Stromal cell of bone marrow (primary cell): ENCODE data around the gene PCDHGC5.

Source experiments
- DNase-seq: peaks from one replicate; pipeline ENCODE4 v3.0.0-alpha.2; 2012; ENCODE audit warnings: low read depth

The PCDHGC5 gene

DNA sequence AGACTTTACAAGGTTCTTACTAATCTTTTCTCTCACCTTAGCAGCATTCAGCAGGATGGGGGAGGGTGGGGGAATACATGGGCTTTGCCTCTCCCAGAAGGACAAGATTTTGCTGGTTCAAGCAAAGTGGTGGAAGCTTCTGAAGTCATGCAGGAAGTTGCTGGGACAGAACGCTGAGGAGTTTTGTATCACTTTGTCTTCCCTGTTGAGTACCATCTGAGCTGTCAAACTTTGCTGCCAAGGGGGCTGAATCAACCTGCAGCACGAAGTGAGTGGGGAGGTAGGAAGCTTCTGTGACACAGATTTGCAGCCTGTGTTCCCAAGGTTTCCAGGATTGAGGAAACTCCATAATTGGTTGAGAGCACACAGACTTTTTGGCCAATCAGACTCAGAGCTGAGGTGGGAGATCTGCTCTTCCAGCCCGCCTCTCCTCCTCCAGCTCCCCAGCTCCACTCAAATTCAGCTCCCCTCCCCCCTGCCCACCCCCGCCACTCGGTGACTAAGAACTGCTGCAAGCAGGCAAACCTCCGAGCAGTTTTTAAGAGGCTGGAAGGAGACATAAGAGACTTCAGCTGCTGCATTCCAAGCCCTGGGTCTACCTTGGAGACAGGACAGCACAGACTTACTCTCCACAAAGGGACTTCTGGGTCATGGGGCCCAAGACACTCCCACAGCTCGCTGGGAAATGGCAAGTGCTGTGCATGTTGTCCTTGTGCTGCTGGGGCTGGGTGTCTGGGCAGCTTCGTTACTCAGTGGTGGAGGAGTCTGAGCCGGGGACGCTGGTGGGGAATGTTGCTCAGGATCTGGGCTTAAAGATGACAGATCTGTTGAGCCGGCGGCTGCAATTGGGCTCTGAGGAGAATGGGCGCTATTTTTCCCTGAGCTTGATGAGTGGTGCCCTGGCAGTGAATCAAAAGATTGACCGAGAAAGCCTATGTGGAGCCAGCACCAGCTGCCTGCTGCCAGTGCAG, at the start of gene PCDHGC5:
PCDHGC5 (plus strand) TSS at position 491 of the 971 bp plus-strand sequence; CDS start at position 651, 160 bp downstream.
- peak; percentile 69 for DNase-seq

DNA sequence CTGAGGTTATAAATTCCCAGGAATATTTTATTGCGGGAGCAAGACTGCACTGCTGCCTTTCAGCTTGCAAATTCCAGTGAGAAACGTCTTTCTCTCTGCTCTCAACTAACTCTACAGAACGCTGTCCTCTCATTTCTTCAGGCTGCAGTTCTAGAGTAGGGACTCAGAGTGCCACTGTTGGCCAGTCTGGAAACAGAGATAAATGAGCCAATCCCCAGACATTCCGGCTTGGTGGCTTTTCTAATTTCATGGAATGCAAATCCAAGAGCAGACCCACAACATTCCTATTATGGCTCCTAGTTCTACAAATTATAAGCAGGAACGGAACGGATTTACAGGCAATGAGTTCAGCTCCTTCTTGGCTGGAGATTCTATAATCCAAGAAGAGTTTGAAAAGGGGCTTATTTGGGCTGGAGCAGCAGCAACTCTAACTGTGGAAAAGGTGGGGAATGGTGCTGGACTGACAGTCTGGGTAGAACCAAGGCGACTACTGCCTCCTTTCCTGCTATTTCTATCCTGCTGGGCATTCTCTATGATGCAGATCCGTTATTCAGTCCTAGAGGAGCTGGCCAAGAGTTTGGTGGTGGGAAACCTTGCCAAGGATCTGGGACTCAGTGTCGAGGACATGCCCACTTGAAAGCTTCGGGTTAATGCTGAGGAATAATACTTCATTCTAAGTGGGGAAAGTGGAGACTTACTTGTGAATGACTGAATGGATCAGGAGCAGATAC, 49.3 kb upstream of the PCDHGC5 start:
- no peak for DNase-seq

DNA sequence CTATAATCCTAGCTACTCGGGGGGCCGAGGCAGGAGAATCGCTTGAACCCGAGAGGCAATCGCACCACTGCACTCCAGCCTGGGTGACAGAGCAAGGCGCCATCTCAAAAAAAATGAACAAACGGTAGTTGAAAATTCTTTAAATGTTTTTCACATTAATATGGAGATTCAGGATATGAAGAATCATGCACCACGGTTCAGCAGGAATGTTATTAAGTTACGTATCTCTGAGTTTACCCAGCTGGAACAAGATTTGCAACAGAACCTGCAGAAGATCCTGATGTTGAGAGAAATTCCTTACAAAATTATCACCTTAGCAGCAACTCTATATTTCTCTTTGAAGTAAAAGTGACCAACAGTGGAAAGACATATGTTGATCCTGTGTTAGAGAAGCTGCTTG, 48.5 kb upstream of the PCDHGC5 start:
- no peak for DNase-seq

DNA sequence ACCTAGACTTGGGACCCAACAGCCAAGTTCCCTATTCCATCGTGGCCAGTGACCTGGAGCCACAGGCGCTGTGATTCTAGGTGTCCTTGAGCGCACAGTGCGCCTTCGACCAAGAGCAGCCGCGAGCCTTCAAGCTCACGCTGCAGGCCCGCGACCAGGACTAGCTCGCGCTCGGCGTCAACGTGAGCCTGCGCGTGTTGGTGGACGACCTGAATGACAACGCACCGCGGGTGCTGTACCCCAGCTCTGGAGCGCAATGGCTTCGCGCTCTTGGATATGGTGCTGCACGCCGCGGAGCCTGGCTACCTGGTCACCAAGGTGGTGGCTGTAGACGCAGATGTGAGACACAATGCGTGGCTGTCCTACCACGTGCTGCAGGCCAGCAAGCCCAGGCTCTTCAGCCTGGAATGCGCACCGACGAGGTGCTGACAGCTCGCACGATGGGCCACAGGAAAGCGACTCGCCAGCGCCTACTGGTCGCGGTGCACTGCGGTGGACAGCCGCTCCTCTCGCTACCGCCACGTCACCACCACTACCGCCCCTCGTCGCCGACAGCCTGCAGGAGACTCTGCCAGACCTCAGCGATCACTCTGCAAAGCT, 47.2 kb upstream of the PCDHGC5 start:
- no peak for DNase-seq

DNA sequence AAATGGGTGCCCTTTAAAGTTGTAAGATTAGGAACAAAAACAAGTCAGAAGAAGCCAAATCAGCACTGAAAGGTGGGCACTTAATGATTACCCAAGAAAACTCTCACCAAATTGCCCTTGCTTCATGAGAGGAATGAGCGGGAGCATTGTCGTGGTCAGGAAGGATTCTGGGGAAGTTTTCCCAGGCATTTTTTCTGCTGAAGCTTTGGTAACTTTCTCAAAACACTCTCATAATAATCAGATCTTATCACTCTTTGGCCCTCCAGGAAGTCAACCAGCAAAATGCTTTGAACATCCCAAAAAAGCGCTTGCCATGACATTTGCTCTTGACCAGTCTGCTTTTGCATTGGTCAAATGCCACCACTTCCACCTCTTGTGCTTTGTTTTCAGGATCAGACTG, 23.5 kb upstream of the PCDHGC5 start:
- no peak for DNase-seq

DNA sequence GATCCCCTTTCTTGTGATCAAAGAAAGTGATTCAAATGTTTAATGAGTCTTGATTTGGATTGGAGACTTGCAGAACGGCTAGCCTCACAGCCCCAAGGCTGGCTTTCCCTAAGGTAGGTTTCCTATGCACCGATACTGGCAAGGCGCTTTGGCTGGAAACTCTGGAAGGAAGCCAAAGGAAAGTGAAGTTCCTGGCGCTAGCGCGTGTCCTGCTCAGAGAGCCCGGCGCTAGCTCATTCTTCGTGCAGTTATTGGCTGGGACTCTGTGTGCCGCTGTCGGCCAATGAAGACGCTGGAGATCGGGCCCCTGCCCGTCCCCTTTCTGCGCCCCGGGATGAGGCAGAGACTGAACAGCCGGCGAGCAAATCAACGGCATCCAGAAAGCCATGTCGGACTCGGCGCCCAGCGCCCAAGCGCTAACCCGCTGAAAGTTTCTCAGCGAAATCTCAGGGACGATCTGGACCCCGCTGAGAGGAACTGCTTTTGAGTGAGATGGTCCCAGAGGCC, 13.2 kb upstream of the PCDHGC5 start, which contains the start of gene PCDHGC3:
PCDHGC3 (plus strand) TSS at position 342 of the 507 bp plus-strand sequence; CDS start at position 493, 151 bp downstream.
- peak; percentile 92 for DNase-seq

DNA sequence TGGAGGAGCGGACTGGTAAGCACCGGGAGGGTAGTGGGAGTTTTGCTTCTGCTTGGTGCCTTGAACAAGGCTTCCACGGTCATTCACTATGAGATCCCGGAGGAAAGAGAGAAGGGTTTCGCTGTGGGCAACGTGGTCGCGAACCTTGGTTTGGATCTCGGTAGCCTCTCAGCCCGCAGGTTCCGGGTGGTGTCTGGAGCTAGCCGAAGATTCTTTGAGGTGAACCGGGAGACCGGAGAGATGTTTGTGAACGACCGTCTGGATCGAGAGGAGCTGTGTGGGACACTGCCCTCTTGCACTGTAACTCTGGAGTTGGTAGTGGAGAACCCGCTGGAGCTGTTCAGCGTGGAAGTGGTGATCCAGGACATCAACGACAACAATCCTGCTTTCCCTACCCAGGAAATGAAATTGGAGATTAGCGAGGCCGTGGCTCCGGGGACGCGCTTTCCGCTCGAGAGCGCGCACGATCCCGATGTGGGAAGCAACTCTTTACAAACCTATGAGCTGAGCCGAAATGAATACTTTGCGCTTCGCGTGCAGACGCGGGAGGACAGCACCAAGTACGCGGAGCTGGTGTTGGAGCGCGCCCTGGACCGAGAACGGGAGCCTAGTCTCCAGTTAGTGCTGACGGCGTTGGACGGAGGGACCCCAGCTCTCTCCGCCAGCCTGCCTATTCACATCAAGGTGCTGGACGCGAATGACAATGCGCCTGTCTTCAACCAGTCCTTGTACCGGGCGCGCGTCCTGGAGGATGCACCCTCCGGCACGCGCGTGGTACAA, 12.6 kb upstream of the PCDHGC5 start:
- peak; percentile 69 for DNase-seq

DNA sequence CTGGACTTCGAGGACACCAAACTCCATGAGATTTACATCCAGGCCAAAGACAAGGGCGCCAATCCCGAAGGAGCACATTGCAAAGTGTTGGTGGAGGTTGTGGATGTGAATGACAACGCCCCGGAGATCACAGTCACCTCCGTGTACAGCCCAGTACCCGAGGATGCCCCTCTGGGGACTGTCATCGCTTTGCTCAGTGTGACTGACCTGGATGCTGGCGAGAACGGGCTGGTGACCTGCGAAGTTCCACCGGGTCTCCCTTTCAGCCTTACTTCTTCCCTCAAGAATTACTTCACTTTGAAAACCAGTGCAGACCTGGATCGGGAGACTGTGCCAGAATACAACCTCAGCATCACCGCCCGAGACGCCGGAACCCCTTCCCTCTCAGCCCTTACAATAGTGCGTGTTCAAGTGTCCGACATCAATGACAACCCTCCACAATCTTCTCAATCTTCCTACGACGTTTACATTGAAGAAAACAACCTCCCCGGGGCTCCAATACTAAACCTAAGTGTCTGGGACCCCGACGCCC, 11.8 kb upstream of the PCDHGC5 start:
- no peak for DNase-seq

DNA sequence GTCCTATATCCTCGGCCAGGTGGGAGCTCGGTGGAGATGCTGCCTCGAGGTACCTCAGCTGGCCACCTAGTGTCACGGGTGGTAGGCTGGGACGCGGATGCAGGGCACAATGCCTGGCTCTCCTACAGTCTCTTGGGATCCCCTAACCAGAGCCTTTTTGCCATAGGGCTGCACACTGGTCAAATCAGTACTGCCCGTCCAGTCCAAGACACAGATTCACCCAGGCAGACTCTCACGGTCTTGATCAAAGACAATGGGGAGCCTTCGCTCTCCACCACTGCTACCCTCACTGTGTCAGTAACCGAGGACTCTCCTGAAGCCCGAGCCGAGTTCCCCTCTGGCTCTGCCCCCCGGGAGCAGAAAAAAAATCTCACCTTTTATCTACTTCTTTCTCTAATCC, 11.1 kb upstream of the PCDHGC5 start:
- DNase-seq, result no peak

DNA sequence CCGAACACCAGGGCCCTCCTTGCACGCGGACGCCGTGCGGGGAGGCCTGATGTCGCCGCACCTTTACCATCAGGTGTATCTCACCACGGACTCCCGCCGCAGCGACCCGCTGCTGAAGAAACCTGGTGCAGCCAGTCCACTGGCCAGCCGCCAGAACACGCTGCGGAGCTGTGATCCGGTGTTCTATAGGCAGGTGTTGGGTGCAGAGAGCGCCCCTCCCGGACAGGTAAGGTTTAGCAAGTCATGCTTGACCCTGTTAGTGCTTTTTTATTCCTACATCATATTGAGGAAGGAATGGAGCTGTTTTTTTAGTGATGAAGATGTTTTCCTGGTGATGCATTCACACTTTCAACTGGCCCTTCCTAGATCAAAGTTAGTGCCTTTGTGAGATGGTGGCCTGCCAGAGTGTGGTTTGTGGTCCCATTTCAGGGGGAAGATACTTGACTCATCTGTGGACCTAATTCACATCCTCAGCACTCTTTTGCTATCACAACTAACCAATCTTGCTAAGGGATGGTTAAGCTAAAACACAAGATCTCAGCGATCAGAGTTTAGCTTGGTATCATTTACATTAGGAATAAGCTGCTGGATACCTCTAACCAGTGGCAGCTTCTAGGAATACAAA, 10.4 kb upstream of the PCDHGC5 start:
- no peak for DNase-seq

DNA sequence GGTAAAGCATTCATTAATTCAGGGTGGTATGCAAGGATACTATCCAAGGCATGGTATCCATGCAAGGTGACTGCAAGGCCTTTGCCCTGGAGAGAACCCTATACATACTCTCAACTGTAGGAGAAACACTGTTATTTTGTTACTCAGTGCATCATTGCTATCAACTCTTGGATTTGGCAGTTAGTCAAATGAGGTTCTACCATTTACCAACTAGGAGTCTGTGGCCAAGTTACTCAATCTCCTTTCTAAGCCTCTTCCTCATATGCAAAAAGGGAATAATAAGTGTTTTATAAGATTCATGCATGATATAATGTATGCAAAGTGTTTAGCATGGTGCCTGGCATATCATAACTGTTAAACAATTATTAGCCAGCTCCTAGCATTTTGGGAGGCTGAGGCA, 9.1 kb upstream of the PCDHGC5 start:
- DNase-seq, result no peak

DNA sequence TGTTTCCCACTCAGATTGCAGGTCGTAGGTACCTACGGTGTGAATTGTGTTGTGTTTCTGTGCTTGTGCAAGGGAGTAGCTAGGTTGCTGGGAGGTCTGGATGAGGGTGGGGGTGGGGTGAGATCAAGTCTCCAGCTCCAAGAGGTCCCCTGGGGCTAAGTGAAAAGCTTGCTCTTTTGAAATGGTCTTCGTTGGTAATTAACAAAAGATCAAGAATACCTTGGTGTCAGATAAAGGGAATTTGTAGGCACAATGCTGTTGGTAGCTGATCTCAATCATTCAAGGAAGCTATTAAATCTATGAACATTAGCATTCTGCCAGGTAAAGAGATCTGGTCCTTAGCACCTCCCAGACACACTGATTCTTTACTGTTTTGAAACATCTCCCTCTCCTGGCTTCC, 5.0 kb upstream of the PCDHGC5 start:
- DNase-seq, result no peak

DNA sequence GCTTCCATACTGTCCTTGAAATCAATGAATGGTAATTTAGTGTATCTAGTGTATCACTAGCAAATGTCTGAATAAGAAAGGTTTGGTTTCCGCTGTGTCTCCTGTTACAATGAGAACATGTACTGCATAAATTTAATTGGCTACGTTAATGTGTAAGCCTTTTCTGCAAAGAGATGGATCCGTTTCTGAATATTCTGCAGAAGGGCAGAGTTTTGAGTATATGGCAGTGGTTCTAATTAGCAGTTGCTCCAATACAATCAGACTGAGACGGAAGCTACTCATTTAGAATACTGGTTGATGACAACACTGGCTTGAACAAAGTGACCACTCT, 4.6 kb upstream of the PCDHGC5 start:
- DNase-seq, result no peak

DNA sequence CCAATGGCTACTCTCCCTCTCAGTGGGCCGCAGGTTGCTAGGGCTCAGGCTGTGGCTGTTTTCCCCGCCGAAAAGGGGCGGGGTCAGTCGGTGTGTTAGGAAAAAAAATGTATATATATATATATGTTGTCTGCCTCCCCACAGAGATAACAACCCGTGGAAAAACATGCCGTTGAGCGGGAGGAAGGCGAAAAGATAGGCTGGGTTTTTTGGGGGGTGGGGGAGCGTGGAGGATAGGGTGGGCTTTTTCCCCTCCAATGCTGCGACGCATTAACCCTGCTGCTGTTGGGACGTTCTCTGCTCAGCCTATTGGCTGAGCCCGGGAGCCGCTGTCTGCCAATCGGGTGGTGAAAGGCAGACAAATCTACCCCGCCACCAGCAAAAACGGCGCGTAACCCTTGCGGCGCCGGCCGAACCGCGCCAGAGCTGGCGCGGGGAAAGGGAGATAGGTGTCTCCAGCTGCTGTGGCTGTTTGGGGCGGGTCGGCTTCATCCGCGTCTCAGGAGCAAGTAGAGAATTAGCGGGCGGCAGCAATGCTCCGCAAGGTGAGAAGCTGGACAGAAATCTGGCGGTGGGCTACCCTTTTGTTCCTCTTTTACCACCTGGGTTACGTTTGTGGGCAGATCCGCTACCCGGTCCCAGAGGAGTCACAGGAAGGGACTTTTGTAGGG, 4.1 kb upstream of the PCDHGC5 start, which contains the start of gene PCDHGC4:
PCDHGC4 (plus strand) TSS at position 390 of the 671 bp plus-strand sequence; CDS start at position 534, 144 bp downstream.
- DNase-seq, result no peak

DNA sequence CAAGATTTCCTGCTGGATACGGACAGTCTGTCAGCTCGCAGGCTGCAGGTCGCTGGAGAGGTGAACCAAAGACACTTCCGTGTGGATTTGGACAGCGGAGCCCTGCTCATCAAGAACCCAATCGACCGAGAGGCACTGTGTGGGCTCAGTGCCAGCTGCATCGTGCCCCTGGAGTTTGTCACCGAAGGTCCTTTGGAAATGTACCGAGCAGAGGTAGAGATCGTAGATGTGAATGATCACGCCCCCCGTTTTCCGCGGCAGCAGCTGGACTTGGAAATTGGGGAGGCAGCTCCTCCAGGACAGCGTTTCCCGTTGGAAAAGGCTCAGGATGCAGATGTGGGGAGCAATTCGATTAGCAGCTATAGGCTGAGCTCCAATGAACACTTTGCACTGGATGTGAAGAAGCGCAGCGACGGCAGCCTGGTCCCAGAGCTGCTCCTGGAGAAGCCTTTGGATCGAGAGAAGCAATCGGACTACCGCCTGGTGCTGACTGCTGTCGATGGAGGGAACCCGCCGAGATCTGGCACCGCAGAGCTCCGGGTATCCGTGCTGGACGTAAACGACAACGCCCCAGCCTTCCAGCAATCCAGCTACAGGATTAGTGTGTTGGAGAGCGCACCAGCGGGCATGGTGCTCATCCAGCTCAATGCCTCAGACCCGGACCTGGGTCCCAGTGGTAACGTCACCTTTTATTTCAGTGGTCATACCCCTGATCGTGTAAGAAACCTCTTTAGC, 3.4 kb upstream of the PCDHGC5 start:
- no peak for DNase-seq

DNA sequence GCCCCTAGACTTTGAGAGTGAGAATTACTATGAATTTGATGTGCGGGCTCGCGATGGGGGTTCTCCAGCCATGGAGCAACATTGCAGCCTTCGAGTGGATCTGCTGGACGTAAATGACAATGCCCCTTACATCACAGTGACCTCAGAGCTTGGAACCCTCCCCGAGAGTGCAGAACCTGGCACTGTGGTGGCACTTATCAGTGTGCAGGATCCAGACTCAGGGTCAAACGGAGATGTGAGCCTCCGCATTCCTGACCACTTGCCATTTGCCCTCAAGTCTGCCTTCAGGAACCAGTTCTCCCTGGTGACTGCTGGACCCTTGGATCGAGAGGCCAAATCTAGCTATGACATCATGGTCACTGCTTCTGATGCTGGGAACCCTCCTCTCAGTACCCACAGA, 2.8 kb upstream of the PCDHGC5 start:
- no peak for DNase-seq

DNA sequence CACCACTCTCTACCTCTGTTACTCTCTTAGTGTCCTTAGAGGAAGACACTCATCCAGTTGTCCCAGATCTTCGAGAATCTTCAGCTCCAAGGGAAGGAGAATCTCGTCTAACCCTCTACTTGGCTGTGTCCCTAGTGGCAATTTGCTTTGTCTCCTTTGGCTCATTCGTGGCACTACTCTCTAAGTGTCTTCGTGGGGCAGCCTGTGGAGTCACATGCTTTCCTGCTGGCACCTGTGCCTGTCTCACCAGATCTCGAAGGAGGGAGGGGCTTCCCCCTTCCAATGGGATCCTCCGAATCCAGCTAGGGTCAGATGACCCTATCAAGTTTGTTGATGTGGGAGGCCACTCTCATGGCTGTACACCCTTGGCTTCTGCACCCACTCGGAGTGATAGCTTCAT, 1.8 kb upstream of the PCDHGC5 start:
- no peak for DNase-seq

DNA sequence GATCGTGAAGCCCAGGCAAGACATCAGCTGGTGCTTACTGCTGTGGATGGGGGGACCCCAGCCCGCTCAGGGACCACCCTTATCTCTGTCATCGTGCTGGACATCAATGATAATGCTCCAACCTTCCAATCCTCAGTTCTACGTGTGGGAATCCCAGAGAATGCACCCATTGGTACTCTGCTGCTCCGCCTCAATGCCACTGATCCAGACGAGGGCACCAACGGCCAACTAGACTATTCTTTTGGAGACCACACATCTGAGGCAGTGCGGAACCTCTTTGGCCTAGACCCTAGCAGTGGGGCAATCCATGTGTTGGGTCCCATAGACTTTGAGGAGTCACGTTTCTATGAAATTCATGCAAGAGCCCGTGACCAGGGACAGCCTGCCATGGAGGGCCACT, 960 bp downstream of the PCDHGC5 start:
- DNase-seq, result no peak

DNA sequence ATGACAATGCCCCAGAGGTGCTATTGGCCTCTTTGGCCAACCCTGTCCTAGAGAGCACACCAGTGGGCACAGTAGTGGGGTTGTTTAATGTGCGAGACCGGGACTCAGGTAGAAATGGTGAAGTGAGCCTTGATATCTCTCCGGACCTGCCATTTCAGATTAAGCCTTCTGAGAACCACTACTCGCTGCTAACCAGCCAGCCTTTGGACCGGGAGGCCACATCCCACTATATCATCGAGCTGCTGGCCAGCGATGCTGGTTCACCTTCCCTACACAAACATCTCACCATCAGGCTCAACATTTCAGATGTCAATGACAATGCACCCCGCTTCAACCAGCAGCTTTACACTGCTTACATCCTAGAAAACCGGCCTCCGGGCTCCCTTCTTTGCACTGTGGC, 1.4 kb downstream of the PCDHGC5 start:
- no peak for DNase-seq

DNA sequence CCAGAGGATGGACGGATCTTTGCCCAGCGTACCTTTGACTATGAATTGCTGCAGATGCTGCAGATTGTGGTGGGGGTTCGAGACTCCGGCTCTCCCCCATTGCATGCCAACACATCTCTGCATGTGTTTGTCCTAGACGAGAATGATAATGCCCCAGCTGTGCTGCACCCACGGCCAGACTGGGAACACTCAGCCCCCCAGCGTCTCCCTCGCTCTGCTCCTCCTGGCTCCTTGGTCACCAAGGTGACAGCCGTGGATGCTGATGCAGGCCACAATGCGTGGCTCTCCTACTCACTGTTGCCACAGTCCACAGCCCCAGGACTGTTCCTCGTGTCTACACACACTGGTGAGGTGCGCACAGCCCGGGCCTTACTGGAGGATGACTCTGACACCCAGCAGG, 1.9 kb downstream of the PCDHGC5 start:
- no peak for DNase-seq
